Retinal pigment epithelial cell (primary cell): ENCODE data around the gene JADE3.

ENCODE experiments used
- DNase-seq: peaks from one replicate; pipeline ENCODE4 v3.0.0-alpha.2; 2010; ENCODE audit warnings: low read depth
- H3K4me3 ChIP-seq: 2 replicates; pipeline ENCODE4 v1.5.1; 2011; ENCODE audit warnings: mild to moderate bottlenecking, low read length, control low read depth, moderate library complexity
- TF ChIP-seq, protein P1 (sequence below): conservative IDR thresholded peaks from 2 replicates; pipeline ENCODE4 v1.5.1; 2011; ENCODE audit warnings: low read depth, low read length, control low read depth, inconsistent platforms

The JADE3 gene

DNA sequence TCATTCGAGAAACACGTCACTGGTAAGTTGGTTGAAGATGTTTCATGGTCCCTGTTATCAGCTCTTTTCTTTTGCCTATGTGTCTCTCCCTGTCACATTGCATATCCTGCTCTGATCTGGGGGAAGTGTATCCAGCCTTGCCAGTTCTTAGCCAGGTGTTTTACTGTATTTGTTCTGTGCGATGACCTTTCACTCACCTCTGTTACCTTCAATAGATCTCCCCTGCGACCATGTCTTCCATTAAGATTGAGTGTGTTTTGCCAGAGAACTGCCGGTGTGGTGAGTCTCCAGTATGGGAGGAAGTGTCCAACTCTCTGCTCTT is 168.7 kb downstream of the JADE3 start:
- no peak for DNase-seq
- TF ChIP-seq, protein P1, sequence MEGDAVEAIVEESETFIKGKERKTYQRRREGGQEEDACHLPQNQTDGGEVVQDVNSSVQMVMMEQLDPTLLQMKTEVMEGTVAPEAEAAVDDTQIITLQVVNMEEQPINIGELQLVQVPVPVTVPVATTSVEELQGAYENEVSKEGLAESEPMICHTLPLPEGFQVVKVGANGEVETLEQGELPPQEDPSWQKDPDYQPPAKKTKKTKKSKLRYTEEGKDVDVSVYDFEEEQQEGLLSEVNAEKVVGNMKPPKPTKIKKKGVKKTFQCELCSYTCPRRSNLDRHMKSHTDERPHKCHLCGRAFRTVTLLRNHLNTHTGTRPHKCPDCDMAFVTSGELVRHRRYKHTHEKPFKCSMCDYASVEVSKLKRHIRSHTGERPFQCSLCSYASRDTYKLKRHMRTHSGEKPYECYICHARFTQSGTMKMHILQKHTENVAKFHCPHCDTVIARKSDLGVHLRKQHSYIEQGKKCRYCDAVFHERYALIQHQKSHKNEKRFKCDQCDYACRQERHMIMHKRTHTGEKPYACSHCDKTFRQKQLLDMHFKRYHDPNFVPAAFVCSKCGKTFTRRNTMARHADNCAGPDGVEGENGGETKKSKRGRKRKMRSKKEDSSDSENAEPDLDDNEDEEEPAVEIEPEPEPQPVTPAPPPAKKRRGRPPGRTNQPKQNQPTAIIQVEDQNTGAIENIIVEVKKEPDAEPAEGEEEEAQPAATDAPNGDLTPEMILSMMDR = no peak
- H3K4me3 ChIP-seq = no peak overlapping the region

DNA sequence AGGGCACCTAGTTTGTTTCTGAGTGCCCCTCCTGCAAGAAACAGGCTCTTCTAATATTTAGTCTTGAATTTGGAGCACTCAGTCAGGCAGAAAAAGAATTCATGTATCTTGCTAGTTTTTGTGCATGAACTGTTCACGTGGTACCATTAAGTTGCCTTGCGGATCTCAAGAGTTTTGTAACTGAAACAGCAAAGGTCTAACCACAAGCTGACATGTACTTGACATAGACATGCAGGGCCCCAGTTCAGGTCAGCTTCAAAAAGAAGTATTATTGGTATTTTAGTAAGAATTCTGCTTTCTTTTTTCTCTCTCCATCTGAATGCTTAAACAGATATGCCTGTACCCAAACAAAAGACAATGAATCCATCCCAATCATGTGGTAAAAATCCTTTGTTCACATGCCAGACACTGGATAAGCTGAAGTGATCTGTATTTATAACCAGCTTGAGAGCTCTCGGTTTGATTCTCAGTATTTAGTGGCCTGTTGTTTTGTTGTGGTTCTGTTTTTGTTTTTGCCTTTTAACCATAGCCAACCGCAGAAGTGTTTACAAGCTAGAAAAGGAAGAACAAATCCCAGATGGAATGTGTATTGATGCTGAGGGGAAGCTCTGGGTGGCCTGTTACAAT is 179.0 kb downstream of the JADE3 start:
- TF ChIP-seq, protein P1 = no peak
- H3K4me3 ChIP-seq = no peak overlapping the region
- DNase-seq = peak; percentile 26

DNA sequence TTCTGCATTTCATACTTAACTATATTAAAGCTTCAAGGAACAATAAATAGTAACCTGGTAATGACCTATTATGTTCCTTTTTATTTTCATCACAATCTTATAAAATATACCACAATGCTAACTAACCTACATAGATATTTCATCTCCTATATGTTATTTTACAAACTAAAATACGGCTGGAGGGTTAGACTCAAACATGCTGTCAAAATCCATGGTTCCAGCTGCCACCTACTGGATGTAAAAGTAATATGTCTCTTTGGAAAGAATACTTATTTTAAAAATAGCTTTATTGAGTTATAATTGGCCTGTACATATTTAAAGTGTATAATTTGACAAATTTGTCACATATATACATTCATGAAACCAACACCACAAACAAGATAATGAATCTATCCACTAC is 181.0 kb downstream of the JADE3 start:
- peak; percentile 8 for DNase-seq
- TF ChIP-seq, protein P1 = peak; percentile 53

DNA sequence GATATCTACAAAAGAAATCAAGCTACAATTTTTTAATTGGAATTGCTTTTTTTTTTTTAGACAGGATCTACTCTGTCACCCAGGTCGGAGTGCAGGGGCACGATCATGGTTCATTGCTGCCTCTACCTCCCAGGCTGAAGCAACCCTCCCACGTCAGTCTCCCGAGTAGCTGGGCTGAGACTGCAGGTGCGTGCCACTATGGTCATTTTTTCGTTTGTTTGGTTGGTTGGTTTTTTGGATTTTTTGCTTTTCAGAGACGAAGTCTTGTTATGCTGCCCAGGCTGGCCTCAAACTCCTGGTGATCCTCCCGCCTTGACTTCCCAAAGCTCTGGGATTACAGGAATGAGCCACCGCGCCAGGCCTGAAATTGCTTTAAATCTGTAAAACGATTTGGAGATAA is 181.6 kb downstream of the JADE3 start:
- H3K4me3 ChIP-seq = no peak overlapping the region
- no peak for DNase-seq
- TF ChIP-seq, protein P1 = no peak

More for the DNA sequence above, 181.0 kb downstream of the JADE3 start:
- H3K4me3 ChIP-seq = no peak overlapping the region

DNA sequence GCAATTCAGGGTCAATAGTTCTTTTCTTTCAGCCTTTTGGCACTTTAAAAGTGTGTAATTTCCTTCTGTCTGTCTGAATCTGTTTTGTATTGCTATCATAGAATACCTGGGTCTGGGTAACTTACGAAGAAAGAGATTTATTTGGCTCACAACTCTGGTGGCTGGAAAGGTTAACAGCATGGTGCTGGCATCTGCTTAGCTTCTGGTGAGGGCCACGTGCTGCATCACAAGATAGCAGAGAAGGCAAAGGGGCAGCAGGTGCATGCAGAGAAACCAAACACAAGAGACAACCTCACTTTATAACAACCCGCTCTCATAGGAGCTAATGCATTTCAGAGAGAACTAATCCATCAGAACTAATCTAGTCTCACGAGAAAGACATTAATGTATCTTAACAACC is 184.8 kb downstream of the JADE3 start:
- TF ChIP-seq, protein P1 = no peak

DNA sequence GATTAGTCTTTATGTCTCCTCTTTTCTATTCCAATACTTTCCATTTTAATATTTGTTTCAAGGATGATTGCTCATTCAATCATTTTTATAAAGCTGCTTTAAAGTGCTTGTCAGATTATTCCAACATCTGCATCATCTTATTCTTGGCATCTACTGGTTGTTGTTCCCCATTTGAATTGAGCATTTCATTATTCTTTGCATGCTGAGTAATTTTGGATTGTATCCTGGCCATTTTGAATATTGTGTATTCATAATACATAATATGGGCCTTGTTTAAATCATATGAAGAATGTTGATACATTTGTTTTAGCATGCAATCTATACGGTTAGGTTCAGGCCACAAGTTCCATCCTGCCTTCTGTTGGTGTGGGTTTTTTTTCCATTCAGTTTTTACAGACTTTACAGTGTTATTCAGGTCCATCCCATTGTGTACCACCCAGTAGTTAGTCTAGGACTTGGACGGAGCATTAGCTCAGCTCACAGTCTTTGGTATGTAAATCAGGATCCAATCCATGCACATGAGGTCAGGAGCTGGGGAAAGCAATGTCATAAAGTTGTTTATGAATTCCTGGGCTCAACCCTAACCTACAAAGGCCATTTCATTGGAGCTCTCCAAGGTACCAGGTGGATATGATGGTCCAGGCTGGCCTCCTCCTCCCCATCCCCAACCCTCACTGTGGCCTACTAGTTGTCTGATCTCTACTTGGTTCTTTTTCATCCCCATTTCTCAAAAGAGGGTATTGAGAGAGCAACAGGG is 186.3 kb downstream of the JADE3 start:
- no peak for DNase-seq

More for the DNA sequence above, 184.8 kb downstream of the JADE3 start:
- DNase-seq = no peak
- H3K4me3 ChIP-seq = no peak overlapping the region

More for the DNA sequence above, 186.3 kb downstream of the JADE3 start:
- H3K4me3 ChIP-seq = no peak overlapping the region
- TF ChIP-seq, protein P1 = no peak
